CD4-positive, alpha-beta T cell treated with Interleukin-6 at 100 ng/mL for 8 hours (primary cell): ENCODE data around the gene CAND1.
A peak's percentile ranks its signal among the peaks of the same experiment; 100 is the strongest.

Experiments
- DNase-seq: peaks from one replicate; pipeline ENCODE4 v3.0.0-alpha.2; 2020; ENCODE audit warnings: mixed read lengths, low spot score

The CAND1 gene

DNA sequence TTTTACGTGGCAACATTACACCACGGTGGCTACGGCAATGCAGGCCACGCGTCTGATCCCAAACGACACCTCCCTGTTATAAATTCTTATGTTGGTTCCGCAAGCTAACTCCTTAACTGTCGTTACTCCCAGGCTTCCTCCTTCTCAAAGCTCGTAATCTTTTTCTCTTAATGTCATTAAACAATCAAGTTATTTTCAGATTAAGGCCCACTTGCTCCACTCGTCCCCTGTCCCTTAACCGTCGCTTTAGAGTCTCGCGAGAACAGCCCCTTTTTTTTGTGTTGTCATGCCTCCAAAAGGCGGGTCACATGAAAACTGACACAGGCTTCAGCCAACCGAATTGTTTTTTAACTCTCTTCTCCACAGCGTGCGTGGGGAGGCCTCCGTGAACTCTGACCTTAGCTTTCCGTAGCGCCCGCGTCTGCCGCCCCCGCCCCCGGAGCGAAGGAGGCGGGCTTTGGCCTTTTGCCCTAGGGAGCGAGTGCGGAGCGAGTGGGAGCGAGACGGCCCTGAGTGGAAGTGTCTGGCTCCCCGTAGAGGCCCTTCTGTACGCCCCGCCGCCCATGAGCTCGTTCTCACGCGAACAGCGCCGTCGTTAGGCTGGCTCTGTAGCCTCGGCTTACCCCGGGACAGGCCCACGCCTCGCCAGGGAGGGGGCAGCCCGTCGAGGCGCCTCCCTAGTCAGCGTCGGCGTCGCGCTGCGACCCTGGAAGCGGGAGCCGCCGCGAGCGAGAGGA, at the start of gene CAND1:
Gene CAND1 (plus strand): TSS at position 463 of the 737 bp plus-strand sequence. CDS start 360 bp downstream, outside the sequence.
- peak; percentile 97 for DNase-seq

DNA sequence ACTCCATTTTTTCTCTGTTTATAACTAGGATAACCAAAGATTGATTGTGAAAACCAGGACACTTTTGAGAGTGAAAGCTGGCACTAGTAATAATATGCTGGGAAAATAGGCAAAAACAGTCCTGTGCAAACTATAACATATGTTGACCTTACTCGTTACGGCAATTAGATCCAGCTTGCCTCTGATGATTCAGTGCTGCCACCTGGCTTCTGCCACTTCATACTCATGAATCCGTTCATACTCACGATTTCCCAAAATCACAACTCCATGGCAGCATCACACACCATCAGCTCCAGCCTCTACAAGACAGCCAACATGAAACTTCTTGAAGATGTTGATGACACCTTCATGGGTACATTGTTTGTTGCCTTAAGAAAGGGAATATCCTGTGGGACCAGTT, 49.1 kb upstream of the CAND1 start:
- no peak for DNase-seq

DNA sequence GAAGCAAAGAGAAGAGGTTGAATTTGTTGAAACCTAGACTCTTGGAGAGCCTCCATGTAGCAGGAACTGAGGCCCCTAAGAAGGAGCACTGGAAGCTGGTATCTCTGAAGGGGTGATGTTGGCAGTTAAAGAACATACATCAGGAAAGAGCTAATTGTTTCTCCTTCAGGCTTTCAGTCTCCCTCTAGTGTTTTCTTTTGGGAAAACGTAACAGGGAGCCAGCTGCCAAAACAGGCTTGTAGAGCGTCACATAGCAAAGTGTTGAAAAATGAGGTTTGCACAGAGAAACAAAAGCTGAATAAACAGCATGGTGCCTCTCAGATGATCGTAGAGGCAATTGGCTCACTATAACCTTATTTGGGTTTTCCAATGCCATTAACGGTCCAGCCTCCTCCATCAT, 46.9 kb upstream of the CAND1 start:
- no peak for DNase-seq

DNA sequence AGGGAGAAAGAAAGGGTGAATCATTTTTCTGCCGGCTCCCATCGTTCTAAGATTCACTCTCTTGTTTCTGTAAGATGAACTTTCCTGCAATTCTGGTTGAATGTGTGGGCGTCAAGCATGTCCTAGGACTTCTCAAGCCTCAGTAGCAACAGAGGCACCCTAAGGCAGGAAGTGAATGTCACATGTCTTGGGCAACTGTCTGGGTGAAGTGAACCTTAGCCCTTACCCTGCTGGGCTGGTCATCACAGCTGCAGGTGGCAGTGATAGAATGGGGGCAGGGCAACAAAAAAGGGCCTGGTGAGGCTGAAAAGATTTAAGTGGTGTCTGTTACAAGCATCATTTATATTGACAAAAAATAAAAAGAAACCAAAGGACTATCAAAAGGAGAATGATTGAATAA, 45.9 kb upstream of the CAND1 start:
- no peak for DNase-seq

DNA sequence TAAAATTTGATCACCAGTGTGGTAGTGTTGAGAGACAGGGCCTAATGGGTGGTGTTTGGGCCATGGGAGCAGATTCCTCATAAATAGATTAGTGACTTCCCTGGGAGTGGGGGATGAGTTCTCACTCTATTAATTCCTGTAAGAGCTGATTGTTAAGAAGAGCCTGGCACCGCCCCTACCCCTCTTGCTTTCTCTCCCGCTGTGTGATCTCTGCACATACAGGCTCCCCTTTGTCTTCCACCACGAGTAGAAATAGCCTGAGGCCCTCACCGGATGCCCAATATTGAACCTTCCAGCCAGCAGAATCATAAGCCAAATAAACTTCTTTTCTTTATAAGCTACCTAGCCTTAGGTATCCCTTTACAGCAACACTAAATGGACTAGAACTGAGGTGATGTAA, 31.9 kb upstream of the CAND1 start:
- DNase-seq: no peak

DNA sequence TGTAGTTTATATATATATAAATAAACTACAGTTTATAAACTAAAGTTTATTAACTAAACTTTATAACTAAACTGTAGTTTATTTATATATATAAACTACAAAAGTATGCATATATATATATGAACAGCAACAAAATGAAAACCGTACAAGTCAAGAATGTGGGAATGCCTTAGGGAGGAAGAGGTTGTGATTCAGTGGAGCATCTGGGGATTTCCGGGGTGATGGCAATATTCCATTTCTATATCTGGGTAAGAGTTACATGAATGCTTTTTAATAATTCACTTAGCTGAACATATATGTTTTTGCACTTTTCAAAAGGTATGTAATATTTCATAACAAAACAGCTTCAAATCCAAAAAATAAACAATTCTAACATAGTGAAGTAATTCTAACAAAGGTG, 30.1 kb upstream of the CAND1 start:
- DNase-seq: no peak

DNA sequence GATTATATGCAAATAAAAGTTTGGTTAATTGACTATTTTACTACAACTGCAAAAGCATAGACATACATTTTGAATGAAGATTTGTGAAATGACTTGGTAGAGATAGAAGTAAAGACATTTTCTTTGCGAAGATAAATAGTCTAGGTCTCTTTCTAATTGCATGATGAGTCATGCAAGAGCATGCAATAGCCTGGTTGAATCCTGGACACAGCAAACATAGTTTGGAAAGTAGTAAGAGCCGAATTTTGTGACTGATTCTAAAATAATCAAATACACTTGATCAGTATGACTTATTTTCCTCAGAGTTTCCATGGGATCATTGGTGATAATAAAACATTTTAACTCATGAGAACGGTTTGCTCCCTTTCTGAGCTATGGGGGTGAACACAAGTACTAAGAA, 27.7 kb upstream of the CAND1 start:
- DNase-seq: no peak

DNA sequence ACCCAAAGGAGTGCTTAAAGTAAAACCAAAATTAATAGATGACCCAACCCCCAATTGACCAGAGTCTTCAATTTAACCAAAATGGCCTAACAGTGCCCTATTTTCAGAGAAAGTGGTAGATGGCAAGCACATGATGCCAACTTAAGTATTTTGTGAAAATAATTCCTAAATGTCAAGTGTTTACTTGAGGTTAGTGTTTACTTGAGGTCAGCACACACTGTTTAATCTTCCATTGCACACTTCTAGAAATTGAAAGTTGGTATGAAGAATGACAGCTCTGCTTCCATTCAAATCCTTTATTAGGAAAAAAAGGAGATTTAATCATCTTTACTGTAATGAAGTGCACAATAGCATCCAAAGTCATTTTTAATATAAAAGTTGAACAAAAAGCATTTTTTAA, 25.9 kb upstream of the CAND1 start:
- no peak for DNase-seq

DNA sequence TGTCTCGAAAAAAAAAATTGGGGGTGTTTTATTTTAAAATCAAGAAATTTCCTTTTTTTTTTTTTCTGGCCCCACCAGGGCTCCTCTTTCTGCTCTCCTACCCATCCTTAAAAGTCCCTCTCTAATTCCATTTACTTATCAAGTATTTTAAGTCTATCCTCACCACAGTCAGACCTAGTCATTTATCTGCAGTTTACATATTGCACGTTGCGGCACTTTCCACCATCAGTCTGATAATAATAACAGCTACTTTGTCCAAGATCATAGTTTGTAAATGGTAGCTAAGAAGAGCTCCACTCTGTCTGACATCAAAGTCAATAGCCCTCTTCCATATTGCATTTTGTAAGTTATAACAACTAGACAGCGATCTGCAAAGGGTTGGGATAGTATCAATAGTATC, 23.6 kb upstream of the CAND1 start:
- no peak for DNase-seq

DNA sequence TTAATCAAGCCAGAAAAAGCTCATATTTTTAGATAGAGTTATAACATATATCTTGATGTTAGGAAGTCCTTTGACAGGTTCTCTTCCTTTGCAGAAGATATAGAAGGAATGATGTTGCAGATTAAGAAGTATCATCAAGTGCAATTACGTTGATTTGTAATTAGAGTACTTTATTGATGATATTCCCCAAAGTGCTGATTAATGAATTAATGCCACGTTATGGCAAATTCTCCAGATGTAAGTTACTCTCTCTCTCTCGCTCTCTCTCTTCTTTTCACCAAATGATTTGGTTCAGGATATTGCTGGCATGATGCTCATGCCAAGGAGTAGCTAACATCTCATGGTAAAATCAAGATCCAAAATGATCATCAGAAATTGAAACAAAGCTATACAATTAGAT, 18.1 kb upstream of the CAND1 start:
- DNase-seq: no peak

DNA sequence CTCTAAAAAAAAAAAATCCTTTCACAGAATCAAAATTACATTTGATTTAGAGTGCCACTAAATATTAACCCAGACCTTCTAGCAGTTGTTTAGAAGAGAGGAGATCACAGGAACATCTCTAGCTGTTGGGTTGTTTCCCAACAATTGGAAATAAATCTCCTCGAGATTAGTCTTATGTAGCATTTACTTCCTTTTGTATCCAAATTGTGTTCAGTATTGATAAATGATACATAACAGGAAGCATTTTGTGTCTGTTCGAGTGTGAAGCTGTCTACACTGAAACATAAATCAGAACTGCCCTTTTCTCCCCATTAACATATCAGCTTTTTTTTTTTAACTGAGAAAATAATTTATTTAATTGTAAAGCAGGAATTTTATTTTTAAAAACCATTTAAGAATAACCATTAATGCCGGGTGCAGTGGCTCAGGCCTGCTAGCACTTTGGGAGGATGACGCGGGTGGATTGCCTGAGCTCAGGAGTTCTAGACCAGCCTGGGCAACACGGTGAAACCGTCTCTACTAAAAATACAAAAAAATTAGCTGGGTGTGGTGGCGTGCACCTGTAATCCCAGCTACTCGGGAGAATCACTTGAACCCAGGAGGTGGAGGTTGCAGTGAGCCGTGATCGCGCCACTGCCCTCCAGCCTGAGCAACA, 14.7 kb upstream of the CAND1 start:
- no peak for DNase-seq

DNA sequence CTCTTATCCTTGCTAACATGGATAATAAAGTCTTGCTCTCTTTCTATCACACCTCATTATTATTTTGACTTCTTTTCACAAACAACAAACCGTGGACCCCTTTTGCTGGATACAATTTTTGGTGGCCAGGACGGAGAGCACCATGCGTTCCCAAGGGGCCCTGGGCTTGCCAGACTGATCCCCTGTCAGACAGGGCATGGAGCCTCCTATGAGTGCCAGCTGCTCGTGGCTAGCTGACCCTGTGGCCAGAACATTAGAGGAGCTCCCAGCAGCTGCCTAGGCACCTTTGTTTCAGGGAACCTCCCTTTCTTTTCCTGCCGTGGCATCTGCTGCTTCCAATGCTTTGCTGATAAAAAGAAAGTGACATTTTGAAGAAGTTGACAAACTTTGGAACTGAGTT, 12.5 kb upstream of the CAND1 start:
- no peak for DNase-seq

DNA sequence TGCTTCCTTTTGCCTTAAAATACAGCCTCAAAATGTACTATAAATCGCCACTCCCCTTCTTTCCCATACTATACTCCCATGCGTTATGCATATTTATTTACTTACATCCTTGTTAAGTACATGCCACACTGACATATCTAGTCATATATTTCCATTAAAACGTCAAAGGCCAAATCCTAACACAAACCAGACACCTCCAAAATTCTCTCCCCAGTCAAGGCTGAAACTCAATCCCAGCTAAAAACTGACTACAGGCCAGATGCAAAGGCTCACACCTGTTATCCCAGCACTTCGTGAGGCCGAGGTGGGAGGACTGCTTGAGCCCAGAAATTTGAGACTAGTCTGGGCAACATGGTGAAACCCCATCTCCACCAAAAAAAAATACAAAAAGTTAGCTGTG, 5.7 kb upstream of the CAND1 start:
- no peak for DNase-seq

DNA sequence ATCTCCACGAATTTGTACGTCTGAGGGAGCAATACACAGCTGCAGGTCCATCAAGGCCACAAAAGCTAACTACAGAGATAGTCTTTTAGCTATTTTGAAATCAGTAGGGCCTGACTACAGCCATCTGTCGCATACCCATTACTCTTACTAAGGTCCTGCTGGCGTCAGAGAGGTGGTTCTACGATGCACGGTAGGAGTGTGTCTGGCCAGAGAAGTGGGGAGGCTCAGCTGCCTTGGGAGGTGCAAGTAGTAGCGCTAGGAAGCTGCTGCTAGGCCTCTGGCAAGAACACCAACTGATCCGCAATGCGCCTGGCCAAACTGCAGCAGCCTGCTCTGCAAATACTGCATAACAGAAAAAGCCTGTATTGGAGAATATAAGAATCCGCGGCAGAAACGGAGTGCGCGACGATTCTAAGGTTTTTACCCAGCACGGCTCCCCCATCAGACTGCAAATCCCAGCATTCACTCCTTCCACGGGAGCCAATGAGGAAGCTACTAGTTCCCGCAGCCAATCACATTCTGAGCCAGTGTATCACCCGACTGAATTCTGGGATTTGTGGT, 743 bp upstream of the CAND1 start:
- DNase-seq: peak; percentile 94

DNA sequence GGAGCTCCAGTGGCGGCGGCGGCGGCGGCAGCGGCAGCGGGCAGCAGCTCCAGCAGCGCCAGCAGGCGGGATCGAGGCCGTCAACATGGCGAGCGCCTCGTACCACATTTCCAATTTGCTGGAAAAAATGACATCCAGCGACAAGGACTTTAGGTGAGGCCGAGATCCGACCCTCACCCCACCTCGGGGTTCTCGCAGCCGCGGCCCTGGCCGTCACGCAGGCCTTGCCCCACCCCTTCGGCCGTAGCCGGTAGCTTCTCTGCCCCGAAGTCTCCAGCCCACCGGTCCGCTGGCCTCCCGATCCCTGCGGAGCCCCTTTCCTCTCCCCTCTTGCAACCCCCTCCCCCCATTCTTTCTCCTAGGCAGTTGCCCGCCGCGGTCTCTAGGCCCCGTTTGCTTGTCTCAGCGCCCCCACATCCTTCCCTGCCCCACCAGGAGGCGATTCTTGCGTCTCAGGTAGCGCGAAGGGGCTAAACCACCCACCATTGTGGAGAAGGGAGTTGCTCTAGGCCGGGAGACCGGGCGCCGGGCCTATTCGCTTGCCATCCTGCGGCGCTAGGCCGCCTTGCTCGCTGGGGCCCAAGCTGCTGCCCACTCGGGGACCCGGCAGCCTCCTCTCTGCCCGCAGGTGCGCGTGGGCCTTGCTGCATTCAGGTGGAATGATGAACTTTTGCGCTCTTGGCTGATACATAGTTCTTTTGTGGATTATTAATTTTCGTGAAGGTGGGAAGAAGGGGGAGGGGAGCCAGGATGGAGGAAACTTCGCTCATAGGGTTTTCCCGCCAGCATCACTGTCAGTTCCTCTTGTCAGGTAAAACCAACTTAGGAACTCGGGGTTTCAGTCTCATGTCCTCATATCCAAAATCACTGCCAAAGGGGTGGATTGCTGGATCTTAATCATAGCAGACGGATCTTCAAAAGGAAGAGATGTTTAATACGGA, 745 bp downstream of the CAND1 start:
- peak; percentile 12 for DNase-seq

DNA sequence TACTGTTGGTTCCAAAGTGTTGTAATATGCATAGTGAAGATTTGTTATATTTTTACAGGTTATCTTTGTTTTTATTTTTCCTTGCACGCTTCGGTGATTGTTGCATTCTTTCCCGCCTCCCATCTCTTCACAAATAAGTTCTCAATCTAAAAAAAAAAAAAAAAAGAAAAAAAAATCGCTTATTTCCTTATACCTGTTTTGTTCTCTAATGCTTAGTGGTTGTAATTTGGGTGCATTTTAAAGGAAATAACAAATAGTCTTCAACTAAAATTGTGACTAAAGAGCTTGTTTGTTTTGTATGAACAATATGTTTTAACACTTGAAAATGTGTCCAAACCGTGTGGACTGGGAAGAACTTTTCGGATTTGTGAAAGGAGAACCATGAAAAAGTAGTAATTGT, 1.5 kb downstream of the CAND1 start:
- no peak for DNase-seq

DNA sequence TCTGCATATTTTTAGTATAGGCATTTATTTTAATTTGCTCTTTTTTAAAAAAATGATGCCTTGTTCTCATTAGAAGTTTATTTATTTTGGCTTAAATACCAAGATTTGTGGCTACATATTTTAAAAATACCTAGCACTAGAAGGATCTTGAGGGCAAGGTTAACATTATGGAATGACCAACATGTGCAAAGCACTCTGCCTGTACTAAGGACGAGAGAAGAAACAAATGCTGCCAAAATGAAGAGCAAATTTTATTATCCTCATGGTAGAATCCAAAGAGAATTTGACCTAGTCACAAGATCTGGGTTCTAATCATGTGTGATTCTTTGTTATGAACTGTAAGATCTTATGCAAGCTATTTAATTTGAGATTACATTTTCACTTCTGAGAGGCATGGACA, 2.8 kb downstream of the CAND1 start:
- DNase-seq: no peak

DNA sequence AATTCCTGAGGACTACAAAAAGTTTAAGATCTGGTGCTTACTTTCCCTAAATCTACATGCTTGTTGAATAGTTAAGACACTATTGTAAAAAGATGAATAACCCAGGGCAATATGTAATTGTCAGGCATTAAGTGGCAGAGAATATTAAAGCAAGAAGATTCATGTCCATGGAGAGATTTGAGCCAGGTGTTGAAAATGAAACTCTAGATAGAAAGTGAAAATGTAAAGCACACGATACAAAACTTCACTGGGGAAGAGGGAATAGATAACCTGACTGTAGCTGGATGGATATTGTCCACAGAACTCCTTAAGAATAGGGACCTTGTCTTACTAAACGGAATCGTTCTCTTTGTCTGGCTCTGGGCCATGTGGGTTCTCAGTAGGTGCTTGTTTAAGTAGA, 5.0 kb downstream of the CAND1 start:
- no peak for DNase-seq

DNA sequence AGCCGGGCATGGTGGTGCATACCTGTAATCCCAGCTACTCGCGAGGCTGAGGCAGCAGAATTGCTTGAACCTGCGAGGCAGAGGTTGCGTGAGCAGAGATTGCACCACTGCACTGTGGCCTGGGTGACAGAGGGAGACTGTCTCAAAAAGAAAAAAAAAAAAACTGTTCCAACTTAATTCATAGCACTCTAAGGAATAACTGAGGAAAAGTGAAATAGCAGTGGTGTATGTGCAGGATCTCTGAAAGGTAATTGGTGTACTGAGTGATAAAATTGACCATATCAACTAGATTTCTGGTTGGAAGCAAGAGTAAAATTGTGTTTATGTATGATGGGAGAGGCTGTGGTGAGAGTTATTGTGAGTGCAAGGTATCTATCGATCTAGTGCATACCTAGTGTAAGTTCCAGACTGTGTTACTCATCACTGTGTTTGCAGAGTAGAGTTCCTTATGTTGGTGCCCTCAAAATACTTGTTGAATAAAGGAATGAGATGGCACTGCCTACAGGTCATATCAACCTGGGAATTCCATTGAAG, 6.3 kb downstream of the CAND1 start:
- DNase-seq: no peak

DNA sequence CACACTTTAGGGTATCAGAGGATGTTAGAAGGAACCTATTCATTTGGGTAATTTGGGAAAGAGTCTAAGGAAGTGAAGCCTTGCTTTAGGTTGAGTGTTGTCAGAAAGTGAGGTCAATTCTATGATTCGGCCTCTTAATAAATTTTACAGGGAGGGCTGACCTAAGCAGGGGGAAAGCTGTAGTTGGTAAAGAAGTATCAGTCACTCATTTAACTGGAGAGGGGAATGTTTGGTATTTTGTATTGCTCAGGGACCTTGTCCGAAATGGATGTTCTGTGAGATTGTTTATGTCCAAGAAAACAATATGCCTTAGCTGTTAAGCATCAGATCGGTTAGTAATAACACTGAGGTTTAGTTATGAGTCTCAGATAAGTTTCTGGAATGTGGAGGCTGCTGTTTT, 7.3 kb downstream of the CAND1 start:
- DNase-seq: no peak

DNA sequence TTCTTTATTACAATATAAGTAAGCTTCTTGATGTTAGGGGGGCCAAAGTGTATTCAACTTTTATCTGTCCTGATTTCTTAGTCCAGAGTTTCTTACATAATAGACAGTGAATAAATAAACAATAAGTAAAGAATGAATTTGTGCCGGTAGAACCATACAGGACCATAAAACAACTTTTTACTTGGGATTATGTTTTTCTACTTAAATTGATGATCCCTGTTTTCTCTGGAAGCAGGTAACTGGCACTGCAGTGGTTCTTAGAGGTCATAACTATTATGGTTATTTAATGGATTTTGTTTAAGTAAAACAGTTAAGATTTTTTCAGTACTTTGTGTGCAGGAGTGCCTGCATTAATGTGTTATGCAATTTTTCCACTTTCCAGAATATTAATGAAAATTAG, 10.5 kb downstream of the CAND1 start:
- DNase-seq: no peak

DNA sequence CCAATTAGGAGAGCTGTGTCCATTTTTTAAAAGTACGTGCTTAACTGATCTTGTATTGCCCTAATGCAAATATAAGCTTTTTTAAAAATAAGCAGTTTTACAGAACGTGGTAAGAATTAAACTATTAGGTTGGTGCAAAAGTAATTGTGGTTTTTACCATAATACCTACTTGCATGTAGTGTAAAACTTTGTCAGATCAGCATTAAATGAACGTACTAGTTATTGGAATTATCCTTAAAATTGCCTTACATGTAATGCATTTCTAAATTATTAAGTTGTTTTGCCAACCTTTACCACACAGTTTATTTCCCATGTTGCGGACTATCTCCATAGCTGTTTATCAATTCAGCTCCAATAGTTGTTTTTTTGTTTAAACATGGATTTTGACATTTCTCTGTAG, 10.9 kb downstream of the CAND1 start:
- no peak for DNase-seq
